ENCODE results near the gene STAMBP.
"Not testable (repeated sequence)": the region's sequence is repeated elsewhere in the genome, so short reads cannot be mapped to it uniquely, and the experiment has no call there.

The STAMBP gene

DNA sequence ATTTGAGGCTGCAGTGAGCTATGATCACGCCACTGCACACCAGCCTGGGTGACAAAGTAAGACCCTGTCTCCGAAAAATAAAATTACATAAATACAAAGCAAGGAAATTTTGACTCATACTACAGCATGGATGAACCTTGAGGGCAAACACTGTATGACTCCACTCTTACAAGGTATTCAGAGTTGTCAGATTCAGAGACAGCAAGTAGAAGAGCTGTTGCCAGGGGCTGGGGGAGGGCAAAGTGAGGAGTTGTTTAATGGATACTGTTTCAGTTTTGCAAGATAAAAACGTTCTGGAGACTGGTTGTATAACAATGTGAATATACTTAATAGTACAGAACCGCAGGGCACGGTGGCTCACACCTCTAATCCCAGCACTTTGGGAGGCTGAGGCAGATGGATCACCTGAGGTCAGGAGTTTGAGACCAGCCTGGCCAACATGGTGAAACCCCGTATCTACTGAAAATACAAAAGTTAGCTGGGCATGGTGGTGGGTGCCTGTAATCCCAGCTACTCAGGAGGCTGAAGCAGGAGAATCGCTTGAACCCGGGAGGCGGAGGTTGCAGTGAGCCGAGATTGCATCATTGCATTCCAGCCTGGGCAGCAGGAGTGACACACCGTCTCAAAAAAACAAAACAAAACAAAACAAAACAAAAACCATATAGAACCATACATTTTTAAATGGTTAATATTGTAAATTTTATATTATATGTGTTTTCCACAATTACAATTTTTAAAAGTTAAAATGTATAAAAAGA is 59.0 kb downstream of the STAMBP start:
- DNase-seq (ENCODE audit: low spot score): not testable (repeated sequence)

DNA sequence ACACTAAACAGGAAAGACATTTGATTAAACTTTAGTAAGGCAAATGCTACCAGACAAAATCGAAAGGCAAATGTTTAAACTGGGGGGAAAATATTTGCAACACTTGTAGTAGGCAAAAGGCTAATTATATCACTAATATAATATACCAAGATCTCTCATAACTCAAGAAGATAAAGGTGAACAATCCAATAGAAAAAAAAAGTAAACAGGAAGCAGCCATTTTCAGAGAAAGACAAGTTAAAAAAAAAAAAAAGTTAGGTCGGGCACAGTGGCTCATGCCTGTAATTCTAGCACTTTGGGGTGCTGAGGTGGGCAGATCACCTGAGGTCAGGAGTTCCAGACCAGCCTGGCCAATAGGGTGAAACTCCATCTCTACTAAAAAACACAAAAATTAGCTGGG is 59.6 kb downstream of the STAMBP start:
- DNase-seq (ENCODE audit: low spot score): no peak

DNA sequence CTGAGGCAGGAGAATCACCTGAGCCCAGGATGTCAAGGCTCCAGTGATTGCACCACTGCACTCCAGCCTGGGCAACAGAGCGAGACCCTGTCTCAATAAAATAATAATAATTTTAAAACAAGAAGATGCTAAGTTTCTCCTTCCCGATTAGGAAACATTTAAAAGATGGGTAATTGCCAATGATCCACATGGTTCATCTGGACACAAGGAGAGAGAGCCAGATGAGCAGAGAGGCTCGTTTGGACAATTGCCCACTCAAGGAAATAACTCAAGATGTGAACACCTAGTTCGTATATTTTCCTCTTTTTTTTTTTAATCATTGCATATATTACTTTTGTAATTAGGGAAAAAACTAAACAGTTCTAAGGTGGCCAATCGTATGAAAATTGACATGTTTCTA is 60.4 kb downstream of the STAMBP start:
- no peak for DNase-seq (ENCODE audit: low spot score)

DNA sequence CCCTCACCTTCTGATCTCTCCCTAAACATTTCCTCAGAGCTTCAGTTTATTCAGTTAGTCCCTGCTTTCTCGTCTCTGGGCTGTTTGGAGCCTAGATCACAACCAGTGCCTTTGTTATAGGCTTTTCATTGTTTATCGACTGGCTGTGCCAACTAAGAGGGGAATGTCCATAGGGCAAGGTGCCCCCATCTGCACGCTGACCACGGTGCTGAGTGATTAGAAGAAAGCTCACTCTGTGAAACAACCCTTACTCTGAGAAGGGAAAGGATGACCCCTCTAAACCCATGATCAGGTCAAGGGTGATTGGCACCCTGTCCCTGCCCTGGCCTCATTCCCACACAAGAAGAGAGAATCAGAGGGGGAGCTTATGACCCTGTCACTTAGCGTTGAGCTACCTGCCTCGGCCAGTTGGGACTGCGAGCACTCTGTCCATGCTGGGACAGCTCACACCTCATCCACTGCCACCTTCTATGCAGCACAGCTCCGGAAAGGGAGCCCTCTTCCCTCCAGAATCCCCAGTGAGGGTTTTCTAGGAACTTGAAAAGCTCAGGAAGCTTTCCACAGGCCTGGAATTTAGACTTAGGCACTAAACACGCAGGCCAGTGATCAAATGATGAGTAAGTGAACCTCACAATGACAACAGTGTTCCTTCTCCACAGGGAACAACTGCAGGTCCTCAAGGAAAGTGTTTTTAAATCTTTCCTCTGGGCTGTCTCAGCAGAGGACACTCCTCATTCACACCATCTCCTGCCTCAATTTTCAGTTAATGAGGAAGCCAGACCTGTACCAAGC is 61.7 kb downstream of the STAMBP start:
- DNase-seq (ENCODE audit: low spot score): no peak

- no peak for DNase-seq (ENCODE audit: low spot score)
Observed at GRCh38 chr2:73891276-73891901, 62.6 kb downstream of the STAMBP start.

GRCh38 chr2:73892631-73893329 is 64.0 kb downstream of the STAMBP start, which contains the start of gene ACTG2:
Gene ACTG2 (plus strand): TSS chr2:73893008. CDS start chr2:73901312, 8,304 bp downstream.
- no peak for DNase-seq (ENCODE audit: low spot score)

- no peak for DNase-seq (ENCODE audit: low spot score)
Observed at GRCh38 chr2:73893764-73894474, 65.2 kb downstream of the STAMBP start.

DNA sequence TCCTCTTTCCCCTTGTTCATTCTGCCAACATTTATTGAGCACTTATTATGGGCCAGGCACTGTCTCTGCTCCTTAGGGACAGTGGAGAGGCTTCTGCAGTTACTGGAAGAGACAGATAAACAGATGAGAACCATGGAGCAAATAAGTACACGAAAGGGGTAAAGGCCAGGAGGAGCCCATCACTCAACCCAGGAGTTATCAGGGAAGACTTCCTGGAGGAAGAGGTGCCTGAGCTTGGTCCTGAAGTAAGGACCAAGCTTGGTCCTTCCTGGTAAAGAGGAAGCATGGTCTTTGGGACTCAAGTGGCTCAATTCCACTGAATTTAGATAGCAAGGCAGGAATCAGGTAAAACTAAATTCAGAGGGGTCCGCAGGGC is 65.7 kb downstream of the STAMBP start:
- no peak for DNase-seq (ENCODE audit: low spot score)

- no peak for DNase-seq (ENCODE audit: low spot score)
Observed at GRCh38 chr2:73894877-73895276, 66.1 kb downstream of the STAMBP start.

- DNase-seq (ENCODE audit: low spot score): no peak
Observed at GRCh38 chr2:73895473-73895872, 66.7 kb downstream of the STAMBP start.

DNA sequence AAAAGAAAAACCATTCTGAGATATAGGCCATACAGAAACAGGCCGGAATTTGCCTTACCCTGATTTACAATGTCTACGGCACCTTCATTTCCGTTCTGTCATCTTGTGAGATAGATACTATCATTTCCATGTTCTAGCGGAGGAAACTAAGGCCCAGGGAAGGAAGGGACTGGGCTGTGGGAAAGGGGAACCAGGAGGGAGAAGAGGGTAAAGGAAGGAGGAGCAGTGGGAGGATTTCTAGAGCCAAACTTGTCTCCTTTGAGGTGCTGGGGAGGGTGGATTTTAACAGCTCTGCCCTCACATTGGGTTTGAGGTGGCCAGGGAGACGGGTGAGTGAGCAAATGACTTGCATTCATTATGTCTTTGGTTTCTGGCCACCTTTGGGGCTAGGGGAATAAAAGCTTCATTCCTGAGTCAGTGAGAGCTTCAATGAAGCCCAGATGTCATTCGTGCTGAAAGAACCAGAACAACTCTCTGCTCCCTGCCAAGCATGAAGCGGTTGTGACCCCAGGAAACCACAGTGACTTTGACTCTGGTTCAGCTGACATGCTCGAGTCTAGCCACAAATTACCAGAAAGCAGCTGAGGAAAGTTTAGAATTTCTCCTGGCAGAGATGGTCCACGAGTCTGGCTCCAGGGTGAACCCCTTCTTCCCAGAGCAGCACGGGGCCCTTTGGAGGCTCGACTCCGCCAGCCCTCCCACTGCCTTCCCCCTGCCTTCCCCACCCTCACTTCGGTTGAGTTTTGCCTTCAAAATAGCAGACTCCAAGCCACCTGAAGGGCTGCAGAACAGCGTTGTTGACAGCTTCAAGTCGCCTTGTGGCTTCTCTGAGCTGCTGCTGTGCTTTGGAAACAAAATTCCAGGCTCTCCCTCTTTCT is 67.8 kb downstream of the STAMBP start:
- no peak for DNase-seq (ENCODE audit: low spot score)

DNA sequence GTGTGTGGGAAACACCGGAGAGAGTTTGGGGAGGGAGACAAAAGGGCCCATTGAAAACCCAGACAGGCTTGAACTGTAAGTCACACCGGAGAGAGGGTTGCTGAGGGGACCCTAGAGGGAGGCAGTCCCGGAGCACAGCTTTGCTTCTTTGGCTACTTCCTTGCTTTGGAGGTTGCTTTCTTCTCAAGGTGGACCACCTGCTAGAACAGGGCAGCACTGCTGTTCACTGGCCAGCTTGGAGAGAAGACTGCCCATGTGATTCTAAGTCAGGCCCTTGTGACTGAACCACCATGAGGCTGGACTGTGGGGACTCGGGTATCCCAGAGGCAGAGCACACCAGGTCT is 68.5 kb downstream of the STAMBP start:
- no peak for DNase-seq (ENCODE audit: low spot score)

DNA sequence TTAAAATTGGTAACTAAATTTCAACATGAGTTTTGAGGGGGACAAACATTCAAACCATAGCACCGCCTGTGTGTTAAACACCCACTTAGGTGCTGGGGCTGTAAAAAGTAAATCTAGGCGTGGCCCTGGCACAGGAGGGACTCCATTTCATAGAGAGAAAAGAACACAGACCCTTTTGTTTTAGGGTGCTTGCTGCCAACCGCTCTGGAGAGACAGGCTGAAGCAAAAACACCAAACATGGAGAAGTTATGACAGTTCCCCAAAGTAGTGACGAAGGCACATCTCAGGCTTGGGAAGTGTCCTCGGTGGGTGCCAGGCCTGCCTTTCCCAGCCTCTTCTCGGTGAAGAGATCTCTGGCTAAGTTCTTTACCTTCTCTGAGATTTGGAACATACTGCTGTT is 69.2 kb downstream of the STAMBP start:
- no peak for DNase-seq (ENCODE audit: low spot score)

GRCh38 chr2:73899801-73900336 is 71.1 kb downstream of the STAMBP start:
- DNase-seq (ENCODE audit: low spot score): no peak

DNA sequence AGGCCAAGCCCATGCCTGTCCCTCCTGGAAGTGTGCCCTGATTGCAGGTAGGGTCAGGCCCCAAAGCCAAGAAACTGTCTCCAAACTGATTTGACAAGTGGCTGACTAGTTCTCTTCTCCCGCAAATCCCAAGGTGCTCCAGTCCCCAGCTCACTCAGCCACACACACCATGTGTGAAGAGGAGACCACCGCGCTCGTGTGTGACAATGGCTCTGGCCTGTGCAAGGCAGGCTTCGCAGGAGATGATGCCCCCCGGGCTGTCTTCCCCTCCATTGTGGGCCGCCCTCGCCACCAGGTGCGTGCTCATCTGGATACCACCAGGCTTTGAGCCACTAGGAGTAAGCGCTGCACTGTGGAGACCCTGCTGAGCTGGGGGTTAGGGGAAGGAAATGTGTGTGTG is 72.4 kb downstream of the STAMBP start:
- DNase-seq (ENCODE audit: low spot score): no peak

- no peak for DNase-seq (ENCODE audit: low spot score)
Observed at GRCh38 chr2:73902284-73902683, 73.5 kb downstream of the STAMBP start.

DNA sequence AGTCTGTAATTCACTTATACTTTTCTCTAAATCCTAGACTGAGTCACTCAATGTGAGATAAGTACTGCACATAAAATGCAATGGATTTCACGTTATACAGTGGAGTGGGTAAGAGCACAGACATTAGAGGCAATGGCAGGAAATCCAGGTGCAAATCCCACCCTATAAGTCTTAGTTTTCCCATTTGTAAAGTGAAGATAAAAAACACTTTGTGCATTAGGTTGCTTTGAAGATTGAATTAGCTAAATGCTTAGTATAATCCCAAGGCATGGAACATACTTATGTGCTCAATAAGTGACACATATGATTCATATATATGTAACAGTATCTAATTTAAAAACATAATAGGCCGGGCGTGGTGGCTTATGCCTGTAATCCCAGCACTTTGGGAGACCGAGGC is 74.6 kb downstream of the STAMBP start:
- no peak for DNase-seq (ENCODE audit: low spot score)

- DNase-seq (ENCODE audit: low spot score): not testable (repeated sequence)
Observed at GRCh38 chr2:73903949-73904613, 75.3 kb downstream of the STAMBP start.

DNA sequence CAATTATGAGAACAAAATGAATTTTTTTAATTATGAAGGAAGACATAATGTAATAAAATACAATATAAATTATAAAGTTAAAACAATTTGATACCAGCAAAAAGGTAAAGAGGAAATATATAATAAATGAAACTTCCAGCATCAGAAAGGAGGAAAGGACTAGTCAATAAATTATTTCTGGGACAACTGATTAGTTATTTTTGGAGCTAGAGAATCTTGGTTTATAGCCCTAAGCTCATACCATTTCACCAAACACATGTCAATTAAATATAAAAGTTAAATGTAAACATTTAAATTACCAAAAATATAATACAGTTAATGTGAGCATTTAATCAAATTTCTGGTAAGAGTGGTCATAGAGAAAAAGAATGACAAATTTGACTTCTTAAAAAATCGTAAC is 76.2 kb downstream of the STAMBP start:
- DNase-seq (ENCODE audit: low spot score): no peak

Data from ecto neural progenitor cell (in vitro differentiated cells).